DND-41 (cell line): ENCODE measurements around the gene PLEKHJ1.

Experiments
- ATAC-seq: fragments of 200-7000 bp; cut with Tn5 transposase; 3 replicates; pipeline ENCODE4 v1.9.1; 2021; ENCODE audit warnings: low read depth; ENCODE audit not compliant: insufficient read depth
- DNase-seq: peaks from one replicate; pipeline ENCODE4 v3.0.0-alpha.2; 2020
- H2AFZ ChIP-seq: 2 replicates; pipeline ENCODE4 v1.6.0; 2012; ENCODE audit warnings: low read depth, low read length
- H3K27ac ChIP-seq: 2 replicates; pipeline ENCODE4 v1.5.1; 2012; ENCODE audit warnings: low read length, inconsistent platforms
- H3K27me3 ChIP-seq: fragments of 200-600 bp; sonication (generic); 2 replicates; pipeline ENCODE4 v1.6.0; 2012; ENCODE audit warnings: low read length, mild to moderate bottlenecking, inconsistent platforms; ENCODE audit not compliant: insufficient read depth, poor library complexity
- H3K36me3 ChIP-seq: 2 replicates; pipeline ENCODE4 v1.5.1; 2012; ENCODE audit warnings: low read length, inconsistent platforms; ENCODE audit not compliant: insufficient read depth
- H3K4me1 ChIP-seq: 2 replicates; pipeline ENCODE4 v1.5.1; 2012; ENCODE audit warnings: mild to moderate bottlenecking, low read length; ENCODE audit not compliant: insufficient read depth
- H3K4me2 ChIP-seq: 2 replicates; pipeline ENCODE4 v1.6.0; 2012; ENCODE audit warnings: mild to moderate bottlenecking, moderate library complexity, low read length, inconsistent platforms; ENCODE audit not compliant: insufficient read depth
- H3K4me3 ChIP-seq, 2 experiments: fragments of 200-600 bp in 1 of 2; shearing (Covaris generic) in 1 of 2; 2 replicates each; pipeline ENCODE4 v1.5.1; 2012 to 2016; ENCODE audit warnings: inconsistent platforms in 2 of 2, low read length in 2 of 2, mild to moderate bottlenecking in 2 of 2, low read depth in 1 of 2, moderate library complexity in 1 of 2
- H3K79me2 ChIP-seq: 2 replicates; pipeline ENCODE4 v1.6.0; 2012; ENCODE audit warnings: low read length, inconsistent platforms; ENCODE audit not compliant: insufficient read depth
- H3K9ac ChIP-seq: 2 replicates; pipeline ENCODE4 v1.6.0; 2012; ENCODE audit warnings: low read depth, mild to moderate bottlenecking, inconsistent platforms, low read length, moderate library complexity
- H3K9me3 ChIP-seq: 2 replicates; pipeline ENCODE4 v1.5.1; 2012; ENCODE audit warnings: low read length, moderate library complexity, mild to moderate bottlenecking, inconsistent platforms; ENCODE audit not compliant: insufficient read depth, severe bottlenecking
- H4K20me1 ChIP-seq: 2 replicates; pipeline ENCODE4 v1.6.0; 2012; ENCODE audit warnings: low read length; ENCODE audit not compliant: insufficient read depth
- EZH2 ChIP-seq: IDR thresholded peaks from 3 replicates; pipeline ENCODE4 v1.6.1; 2012; ENCODE audit warnings: borderline replicate concordance, low read depth, mild to moderate bottlenecking, moderate library complexity, low read length, inconsistent platforms; ENCODE audit not compliant: severe bottlenecking
- TF ChIP-seq, protein P1 (sequence below): IDR thresholded peaks from 2 replicates; pipeline ENCODE4 v1.5.1; 2012; ENCODE audit warnings: borderline replicate concordance, low read length, moderate library complexity, mild to moderate bottlenecking; ENCODE audit not compliant: poor library complexity, severe bottlenecking; ENCODE audit errors: extremely low read depth

Gene PLEKHJ1

DNA sequence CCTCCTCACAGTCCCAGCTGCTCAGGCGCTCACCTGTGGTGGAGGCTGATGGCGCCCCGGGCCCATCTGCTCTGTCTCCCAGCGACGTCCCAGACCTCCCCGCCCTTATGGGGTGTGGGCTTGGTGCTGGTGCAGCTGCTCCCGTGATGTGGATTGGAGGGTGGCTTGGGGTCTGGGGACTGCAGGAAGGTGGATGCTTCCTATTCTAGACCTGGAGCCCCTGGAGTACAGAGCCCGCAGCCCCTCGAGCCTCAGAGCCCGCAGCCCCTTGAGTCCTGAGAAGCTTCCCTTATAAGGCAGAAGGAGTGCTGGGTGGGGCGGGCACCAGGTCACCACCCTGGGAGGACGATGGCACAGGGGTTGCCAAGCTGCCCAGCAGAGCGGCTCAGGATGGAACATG is 40.8 kb downstream of the PLEKHJ1 start:
- H3K27ac ChIP-seq = no peak overlapping the region
- H3K4me3 ChIP-seq = no peak overlapping the region
- H3K9me3 ChIP-seq = no peaks in the 10 kb centered on the region
- DNase-seq (no peak), ATAC-seq (no peak)
- peaks cover 93% of the 10 kb centered on the region for H3K79me2 ChIP-seq
- H2AFZ ChIP-seq = no peak overlapping the region
- H3K27me3 ChIP-seq = no peaks in the 10 kb centered on the region
- peaks cover 89% of the 10 kb centered on the region for H4K20me1 ChIP-seq
- no peaks in the 10 kb centered on the region for H3K4me1 ChIP-seq
- H3K36me3 ChIP-seq = peaks cover 98% of the 10 kb centered on the region
- no peak overlapping the region for H3K9ac ChIP-seq
- H3K4me2 ChIP-seq = no peak overlapping the region
- TF ChIP-seq, protein P1, sequence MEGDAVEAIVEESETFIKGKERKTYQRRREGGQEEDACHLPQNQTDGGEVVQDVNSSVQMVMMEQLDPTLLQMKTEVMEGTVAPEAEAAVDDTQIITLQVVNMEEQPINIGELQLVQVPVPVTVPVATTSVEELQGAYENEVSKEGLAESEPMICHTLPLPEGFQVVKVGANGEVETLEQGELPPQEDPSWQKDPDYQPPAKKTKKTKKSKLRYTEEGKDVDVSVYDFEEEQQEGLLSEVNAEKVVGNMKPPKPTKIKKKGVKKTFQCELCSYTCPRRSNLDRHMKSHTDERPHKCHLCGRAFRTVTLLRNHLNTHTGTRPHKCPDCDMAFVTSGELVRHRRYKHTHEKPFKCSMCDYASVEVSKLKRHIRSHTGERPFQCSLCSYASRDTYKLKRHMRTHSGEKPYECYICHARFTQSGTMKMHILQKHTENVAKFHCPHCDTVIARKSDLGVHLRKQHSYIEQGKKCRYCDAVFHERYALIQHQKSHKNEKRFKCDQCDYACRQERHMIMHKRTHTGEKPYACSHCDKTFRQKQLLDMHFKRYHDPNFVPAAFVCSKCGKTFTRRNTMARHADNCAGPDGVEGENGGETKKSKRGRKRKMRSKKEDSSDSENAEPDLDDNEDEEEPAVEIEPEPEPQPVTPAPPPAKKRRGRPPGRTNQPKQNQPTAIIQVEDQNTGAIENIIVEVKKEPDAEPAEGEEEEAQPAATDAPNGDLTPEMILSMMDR = no peak
- no peak for TF ChIP-seq EZH2

- no peak overlapping the region for H3K4me2 ChIP-seq
- peaks cover 89% of the 10 kb centered on the region for H4K20me1 ChIP-seq
- H3K4me1 ChIP-seq = no peaks in the 10 kb centered on the region
- H3K36me3 ChIP-seq = peaks cover 98% of the 10 kb centered on the region
- H3K27ac ChIP-seq = no peak overlapping the region
- TF ChIP-seq EZH2 = no peak
- TF ChIP-seq, protein P1 = no peak
- no peak overlapping the region for H3K9ac ChIP-seq
- H3K79me2 ChIP-seq = peaks cover 93% of the 10 kb centered on the region
- no peaks in the 10 kb centered on the region for H3K27me3 ChIP-seq
- ATAC-seq = no peak
- no peaks in the 10 kb centered on the region for H3K9me3 ChIP-seq
- DNase-seq = no peak
- no peak overlapping the region for H3K4me3 ChIP-seq
- no peak overlapping the region for H2AFZ ChIP-seq
Observed at GRCh38 chr19:2194513-2195078, 41.5 kb downstream of the PLEKHJ1 start.

DNA sequence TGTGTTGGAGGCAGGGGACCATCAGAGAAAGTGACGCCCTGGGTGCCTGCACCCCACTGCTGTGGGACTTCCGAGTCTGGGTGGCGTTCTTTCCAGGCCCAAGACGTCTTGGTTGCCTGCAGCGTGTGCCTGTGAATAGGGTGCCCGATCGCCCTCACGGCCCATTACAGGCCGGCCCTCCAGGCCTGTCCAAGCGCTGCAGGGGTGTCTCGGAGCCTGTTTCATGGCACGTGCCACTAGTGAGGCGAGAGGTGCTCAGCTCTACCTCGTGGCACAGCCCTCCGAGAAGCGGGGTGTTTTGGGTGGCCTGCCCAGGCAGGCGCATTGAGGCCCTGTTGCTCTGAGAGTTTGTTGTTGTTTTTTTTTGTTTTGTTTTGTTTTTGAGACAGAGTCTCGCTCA is 42.3 kb downstream of the PLEKHJ1 start:
- TF ChIP-seq, protein P1 = no peak
- TF ChIP-seq EZH2 = no peak
- H4K20me1 ChIP-seq = peaks cover 89% of the 10 kb centered on the region

More for the DNA sequence above, 42.3 kb downstream of the PLEKHJ1 start:
- Histone ChIP-seq H3K27ac (no peak overlapping the region), H3K27me3 (no peaks in the 10 kb centered on the region), H3K36me3 (peaks cover 98% of the 10 kb centered on the region), H3K4me1 (no peaks in the 10 kb centered on the region), H3K4me2 (no peak overlapping the region), H2AFZ (no peak overlapping the region), H3K9ac (no peak overlapping the region), H3K4me3 (no peak overlapping the region), H3K9me3 (no peaks in the 10 kb centered on the region), H3K79me2 (peaks cover 93% of the 10 kb centered on the region)
- no peak for DNase-seq
- ATAC-seq = no peak
